Measurements from ENCODE around the gene TM7SF2. TPM values are rescaled to one million over a fixed set of nuclear protein-coding genes. Genes with fewer than 3 reads are reported as not detected.

Gene TM7SF2
- total RNA-seq, 4 donors from 2014 or later = 7.1 to 25.2 (median 18.3) TPM

DNA sequence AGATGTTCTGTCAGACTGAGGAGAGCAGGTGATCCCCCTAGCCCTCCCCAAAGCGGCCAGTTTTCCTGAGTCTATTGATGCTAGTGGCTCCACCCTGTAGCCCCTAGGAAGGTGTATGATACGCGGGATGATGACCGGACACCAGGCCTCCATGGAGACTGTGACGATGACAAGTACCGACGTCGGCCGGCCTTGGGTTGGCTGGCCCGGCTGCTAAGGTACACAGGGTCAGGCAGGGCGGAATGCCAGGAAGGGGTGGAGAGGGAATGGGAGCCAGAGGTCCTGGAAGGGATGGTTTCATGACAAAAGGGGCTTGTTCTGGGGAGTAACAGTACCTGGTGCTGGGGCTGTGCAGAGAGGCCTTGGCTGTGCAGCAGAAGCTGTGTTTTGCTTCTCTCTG is 24.5 kb upstream of the TM7SF2 start:
- Histone ChIP-seq H3K9me3 (no peaks in the 10 kb centered on the region), H3K27ac (no peak overlapping the region), H3K36me3 (peaks cover 0 to 51% of the 10 kb centered on the region in 2 donors), H3K27me3 (no peaks in the 10 kb centered on the region), H3K4me1 (peaks cover 0 to 24% (median 14%) of the 10 kb centered on the region in 3 donors), H3K4me3 (no peak overlapping the region)
- TF ChIP-seq, protein P1, sequence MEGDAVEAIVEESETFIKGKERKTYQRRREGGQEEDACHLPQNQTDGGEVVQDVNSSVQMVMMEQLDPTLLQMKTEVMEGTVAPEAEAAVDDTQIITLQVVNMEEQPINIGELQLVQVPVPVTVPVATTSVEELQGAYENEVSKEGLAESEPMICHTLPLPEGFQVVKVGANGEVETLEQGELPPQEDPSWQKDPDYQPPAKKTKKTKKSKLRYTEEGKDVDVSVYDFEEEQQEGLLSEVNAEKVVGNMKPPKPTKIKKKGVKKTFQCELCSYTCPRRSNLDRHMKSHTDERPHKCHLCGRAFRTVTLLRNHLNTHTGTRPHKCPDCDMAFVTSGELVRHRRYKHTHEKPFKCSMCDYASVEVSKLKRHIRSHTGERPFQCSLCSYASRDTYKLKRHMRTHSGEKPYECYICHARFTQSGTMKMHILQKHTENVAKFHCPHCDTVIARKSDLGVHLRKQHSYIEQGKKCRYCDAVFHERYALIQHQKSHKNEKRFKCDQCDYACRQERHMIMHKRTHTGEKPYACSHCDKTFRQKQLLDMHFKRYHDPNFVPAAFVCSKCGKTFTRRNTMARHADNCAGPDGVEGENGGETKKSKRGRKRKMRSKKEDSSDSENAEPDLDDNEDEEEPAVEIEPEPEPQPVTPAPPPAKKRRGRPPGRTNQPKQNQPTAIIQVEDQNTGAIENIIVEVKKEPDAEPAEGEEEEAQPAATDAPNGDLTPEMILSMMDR (IDR thresholded peaks at IDR 0.05) = no peak
- TF ChIP-seq POLR2AphosphoS5 (IDR thresholded peaks at IDR 0.05) (no peak), EP300 (IDR thresholded peaks at IDR 0.05) (no peak), POLR2A (IDR thresholded peaks at IDR 0.05) (no peak)
- 80% methylated on average over 6 of the region's 11 CpGs; no CpG with 5 or more reads in 1 of the 2 donors for WGBS, 2 donors (ENCODE audit: low coverage in 1 of 2)
- ATAC-seq = no peak

DNA sequence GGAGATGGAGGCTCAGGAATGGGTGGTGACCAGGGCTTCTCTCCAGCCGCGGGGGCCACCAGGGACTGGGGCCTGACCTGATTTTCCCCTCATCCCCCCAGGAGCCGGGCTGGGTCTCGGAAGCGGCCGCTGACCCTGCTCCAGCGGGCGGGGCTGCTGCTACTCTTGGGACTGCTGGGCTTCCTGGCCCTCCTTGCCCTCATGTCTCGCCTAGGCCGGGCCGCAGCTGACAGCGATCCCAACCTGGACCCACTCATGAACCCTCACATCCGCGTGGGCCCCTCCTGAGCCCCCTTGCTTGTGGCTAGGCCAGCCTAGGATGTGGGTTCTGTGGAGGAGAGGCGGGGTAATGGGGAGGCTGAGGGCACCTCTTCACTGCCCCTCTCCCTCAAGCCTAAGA is 23.8 kb upstream of the TM7SF2 start:
- Histone ChIP-seq H3K9me3 (no peaks in the 10 kb centered on the region), H3K4me3 (no peak overlapping the region), H3K27ac (no peak overlapping the region), H3K4me1 (peaks cover 0 to 24% (median 14%) of the 10 kb centered on the region in 3 donors), H3K27me3 (no peaks in the 10 kb centered on the region), H3K36me3 (peaks cover 0 to 51% of the 10 kb centered on the region in 2 donors)
- TF ChIP-seq POLR2AphosphoS5 (IDR thresholded peaks at IDR 0.05) (no peak), POLR2A (IDR thresholded peaks at IDR 0.05) (no peak), EP300 (IDR thresholded peaks at IDR 0.05) (no peak)
- TF ChIP-seq, protein P1 (IDR thresholded peaks at IDR 0.05) = no peak
- no peak for ATAC-seq
- no CpG with 5 or more reads among the region's 15 CpGs for WGBS, 2 donors (ENCODE audit: low coverage in 1 of 2)

DNA sequence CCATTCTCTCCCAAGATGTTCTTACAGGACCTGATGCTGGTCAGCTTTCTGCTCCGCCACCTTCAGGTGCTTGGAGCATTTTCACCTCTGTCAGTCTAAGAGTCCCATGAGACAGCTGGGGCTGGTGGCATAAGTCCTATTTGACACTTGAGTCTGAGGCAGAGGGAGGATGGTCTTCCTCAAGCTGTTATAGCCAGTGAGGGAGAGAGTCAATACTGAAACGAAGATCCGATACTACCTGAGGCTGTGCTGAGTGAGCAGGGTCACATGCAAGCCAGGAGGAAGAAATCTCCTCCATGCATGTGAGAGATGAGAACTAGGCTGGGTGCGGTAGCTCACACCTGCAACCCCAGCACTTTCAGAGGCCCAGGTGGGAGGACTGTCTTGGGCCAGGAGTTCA is 22.1 kb upstream of the TM7SF2 start:
- peaks cover 0 to 51% of the 10 kb centered on the region in 2 donors for H3K36me3 ChIP-seq
- ATAC-seq = no peak
- TF ChIP-seq POLR2A (IDR thresholded peaks at IDR 0.05) (no peak), EP300 (IDR thresholded peaks at IDR 0.05) (no peak), POLR2AphosphoS5 (IDR thresholded peaks at IDR 0.05) (no peak)
- TF ChIP-seq, protein P1 (IDR thresholded peaks at IDR 0.05) = no peak
- H3K27ac ChIP-seq = no peak overlapping the region
- H3K27me3 ChIP-seq = no peaks in the 10 kb centered on the region
- peaks cover 0 to 14% (median 7%) of the 10 kb centered on the region in 3 donors for H3K4me1 ChIP-seq
- no peak overlapping the region for H3K4me3 ChIP-seq
- H3K9me3 ChIP-seq = no peaks in the 10 kb centered on the region
- WGBS, 2 donors (ENCODE audit: low coverage in 1 of 2) = 95% methylated on average over 3 of the region's 4 CpGs; no CpG with 5 or more reads in 1 of the 2 donors

DNA sequence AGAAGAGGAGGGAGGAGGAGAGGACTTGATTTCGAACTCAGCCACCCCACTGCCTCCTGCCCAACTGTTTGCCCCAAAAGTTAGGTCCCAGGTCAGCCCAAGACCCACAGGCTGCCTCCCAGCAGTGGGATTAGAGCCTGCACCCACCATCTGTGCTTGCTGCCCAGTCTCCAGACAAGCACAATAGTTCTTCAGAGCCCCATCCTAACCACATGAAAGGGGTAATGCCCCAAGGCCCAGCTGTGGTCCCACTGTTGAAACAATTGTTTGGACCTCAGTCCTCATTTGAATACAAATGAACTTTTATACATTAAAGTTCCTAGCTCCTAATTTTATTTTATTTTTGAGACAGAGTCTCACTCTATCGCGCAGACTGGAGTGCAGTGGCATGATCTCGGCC is 21.0 kb upstream of the TM7SF2 start:
- ATAC-seq = no peak
- Histone ChIP-seq H3K9me3 (no peaks in the 10 kb centered on the region), H3K4me1 (peaks cover 0 to 7% (median under 1%) of the 10 kb centered on the region in 3 donors), H3K27me3 (no peaks in the 10 kb centered on the region), H3K4me3 (no peak overlapping the region), H3K36me3 (peaks cover 0 to 44% of the 10 kb centered on the region in 2 donors), H3K27ac (no peak overlapping the region)
- TF ChIP-seq POLR2AphosphoS5 (IDR thresholded peaks at IDR 0.05) (no peak), POLR2A (IDR thresholded peaks at IDR 0.05) (no peak), EP300 (IDR thresholded peaks at IDR 0.05) (no peak)
- TF ChIP-seq, protein P1 (IDR thresholded peaks at IDR 0.05) = no peak
- WGBS, 2 donors (ENCODE audit: low coverage in 1 of 2) = 97 to 98% methylated on average over 3 to 4 of the region's 4 CpGs

DNA sequence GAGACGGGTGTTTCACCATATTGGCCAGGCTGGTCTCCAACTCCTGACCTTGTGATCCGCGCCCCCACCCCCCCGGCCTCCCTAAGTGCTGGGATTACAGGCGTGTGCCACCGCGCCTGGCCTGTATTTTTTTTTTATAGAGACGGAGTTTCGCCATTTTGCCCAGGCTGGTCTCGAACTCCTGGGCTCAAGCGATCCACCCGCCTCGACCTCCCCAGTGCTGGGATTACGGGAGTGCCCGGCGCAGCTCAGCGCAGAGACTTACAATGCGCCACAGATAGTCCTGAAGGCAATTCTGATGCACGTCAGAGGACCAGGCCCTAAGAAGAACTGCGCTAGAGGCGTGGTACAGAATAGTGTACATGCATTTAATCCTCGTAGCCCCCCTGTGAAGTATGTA is 16.2 kb upstream of the TM7SF2 start:
- no peak for TF ChIP-seq EP300 (IDR thresholded peaks at IDR 0.05)
- TF ChIP-seq, protein P1 (IDR thresholded peaks at IDR 0.05) = no peak
- TF ChIP-seq POLR2AphosphoS5 (IDR thresholded peaks at IDR 0.05) = no peak
- no peak for TF ChIP-seq POLR2A (IDR thresholded peaks at IDR 0.05)
- H3K27ac ChIP-seq = peak overlapping the region in 3 of 4 donors; percentile 88 to 95 (median 91)
- H3K27me3 ChIP-seq = no peaks in the 10 kb centered on the region
- ATAC-seq = no peak
- H3K36me3 ChIP-seq = peaks cover 0 to 26% of the 10 kb centered on the region in 2 donors
- H3K9me3 ChIP-seq = no peaks in the 10 kb centered on the region
- peak overlapping the region in 1 of 2 donors; percentile 93 for H3K4me3 ChIP-seq
- WGBS, 2 donors (ENCODE audit: low coverage in 1 of 2) = 67 to 81% methylated on average over 4 to 11 of the region's 22 CpGs
- peaks cover 0 to 26% (median 13%) of the 10 kb centered on the region in 3 donors for H3K4me1 ChIP-seq

Data from gastroesophageal sphincter (tissue), 4 donors.